ENCODE results near the gene TSHZ2.

Gene TSHZ2

DNA sequence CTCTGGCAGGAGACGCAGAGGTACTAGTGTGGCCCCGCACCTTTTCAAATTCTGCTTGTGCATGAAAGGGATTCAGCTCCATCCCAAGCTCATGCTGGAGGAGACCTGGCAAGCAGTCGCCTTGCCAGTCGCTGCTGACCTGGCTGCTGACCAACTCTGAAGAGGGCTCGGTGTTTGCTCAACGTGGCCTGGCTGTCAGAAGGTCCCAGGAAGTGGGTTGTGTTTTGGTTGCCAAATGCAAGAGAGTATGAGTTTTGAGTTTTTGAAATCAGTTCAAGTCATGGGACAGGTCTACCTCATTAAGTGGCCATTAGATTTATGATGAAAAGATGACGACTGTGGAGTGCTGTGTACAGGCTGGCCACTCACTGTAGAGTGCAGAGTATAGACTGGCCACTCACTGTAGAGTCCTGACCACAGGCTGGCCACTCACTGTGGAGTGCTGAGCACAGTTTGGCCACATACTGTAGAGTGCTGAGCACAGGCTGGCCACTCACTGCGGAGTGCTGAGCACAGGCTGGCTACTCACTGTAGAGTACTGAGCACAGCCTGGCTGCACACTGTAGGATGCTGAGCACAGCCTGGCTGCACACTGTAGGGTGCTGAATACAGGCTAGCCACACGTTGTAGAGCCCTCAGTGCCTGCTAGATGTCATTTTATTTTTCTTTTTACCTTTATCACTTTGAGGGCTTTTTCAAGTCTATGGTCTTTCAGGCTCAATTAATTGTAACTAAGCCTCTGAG, 427.6 kb downstream of the TSHZ2 start:
- Histone ChIP-seq H3K36me3 (ENCODE audit: insufficient read depth, low read depth, low read length) (no peaks in the 10 kb centered on the region), H3K9ac (ENCODE audit: low read depth, low read length) (no peak overlapping the region), H3K27me3 (ENCODE audit: insufficient read depth, low read length) (no peaks in the 10 kb centered on the region), H3K4me3 (ENCODE audit: low read length) (no peak overlapping the region), H3K9me3 (ENCODE audit: insufficient read depth, low read depth, low read length) (no peaks in the 10 kb centered on the region), H3K4me1 (ENCODE audit: insufficient read depth, low read length) (no peaks in the 10 kb centered on the region), H3K27ac (ENCODE audit: low read length) (no peak overlapping the region)

DNA sequence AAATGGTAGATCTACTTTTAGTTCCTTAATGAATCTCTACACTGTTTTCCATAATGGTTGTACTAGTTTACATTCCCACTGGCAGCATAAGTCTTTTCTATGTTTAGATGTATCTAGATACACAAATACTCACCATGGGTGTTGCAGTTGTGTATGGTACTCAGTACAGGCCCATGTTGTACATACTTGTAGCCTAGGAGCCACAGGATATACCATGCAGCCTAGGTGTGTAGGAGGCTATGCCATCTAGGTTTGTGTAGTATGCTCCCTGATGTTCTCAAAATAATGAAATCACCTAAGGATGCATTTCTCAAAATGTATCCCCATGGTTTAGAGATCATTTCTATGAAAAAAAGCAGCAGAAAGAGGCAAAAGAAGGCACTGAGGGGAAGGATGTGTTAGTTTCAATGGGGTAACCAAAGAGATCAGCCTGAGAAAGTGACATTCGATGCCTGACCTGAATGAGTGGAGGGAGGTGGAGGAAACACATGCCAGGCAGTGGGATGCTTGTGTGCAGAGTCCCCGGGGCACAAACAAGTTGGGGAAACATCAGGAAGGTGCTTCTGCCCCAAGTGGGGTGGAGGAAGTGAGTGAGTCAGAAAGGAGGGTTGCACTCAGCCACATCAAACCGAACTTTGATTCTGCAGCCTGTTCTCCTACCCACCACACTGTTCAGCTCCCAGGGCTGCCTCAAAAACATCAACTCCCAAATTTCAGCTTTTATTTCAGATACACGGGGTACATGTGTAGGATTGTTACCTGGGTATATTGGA, 430.3 kb downstream of the TSHZ2 start:
- no peak overlapping the region for H3K4me3 ChIP-seq (ENCODE audit: low read length)
- H3K36me3 ChIP-seq (ENCODE audit: insufficient read depth, low read depth, low read length), result no peaks in the 10 kb centered on the region
- H3K9me3 ChIP-seq (ENCODE audit: insufficient read depth, low read depth, low read length), result no peaks in the 10 kb centered on the region
- no peak overlapping the region for H3K9ac ChIP-seq (ENCODE audit: low read depth, low read length)
- no peaks in the 10 kb centered on the region for H3K27me3 ChIP-seq (ENCODE audit: insufficient read depth, low read length)
- no peak overlapping the region for H3K27ac ChIP-seq (ENCODE audit: low read length)
- H3K4me1 ChIP-seq (ENCODE audit: insufficient read depth, low read length), result no peaks in the 10 kb centered on the region

DNA sequence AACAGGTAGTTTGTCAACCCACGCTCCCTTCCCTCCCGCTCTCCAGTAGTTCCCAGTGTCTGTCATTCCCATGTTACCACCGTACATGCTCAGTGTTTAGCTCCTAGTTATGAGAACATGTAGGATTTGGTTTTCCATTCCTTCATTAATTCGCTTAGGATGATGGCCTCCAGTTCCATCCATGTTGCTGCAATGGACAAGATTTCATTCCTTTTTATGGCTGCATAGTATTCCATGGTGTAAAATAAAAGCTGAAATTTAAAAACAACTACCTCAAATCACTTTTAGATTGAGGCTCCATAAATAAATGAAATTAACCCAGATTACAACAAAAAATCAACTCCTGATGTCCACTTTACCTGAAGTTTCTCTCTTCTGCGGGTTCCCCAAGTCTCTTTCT, 430.9 kb downstream of the TSHZ2 start:
- no peaks in the 10 kb centered on the region for H3K9me3 ChIP-seq (ENCODE audit: insufficient read depth, low read depth, low read length)
- H3K9ac ChIP-seq (ENCODE audit: low read depth, low read length), result no peak overlapping the region
- no peaks in the 10 kb centered on the region for H3K36me3 ChIP-seq (ENCODE audit: insufficient read depth, low read depth, low read length)
- H3K4me1 ChIP-seq (ENCODE audit: insufficient read depth, low read length), result no peaks in the 10 kb centered on the region
- no peak overlapping the region for H3K4me3 ChIP-seq (ENCODE audit: low read length)
- H3K27ac ChIP-seq (ENCODE audit: low read length), result no peak overlapping the region
- H3K27me3 ChIP-seq (ENCODE audit: insufficient read depth, low read length), result no peaks in the 10 kb centered on the region

DNA sequence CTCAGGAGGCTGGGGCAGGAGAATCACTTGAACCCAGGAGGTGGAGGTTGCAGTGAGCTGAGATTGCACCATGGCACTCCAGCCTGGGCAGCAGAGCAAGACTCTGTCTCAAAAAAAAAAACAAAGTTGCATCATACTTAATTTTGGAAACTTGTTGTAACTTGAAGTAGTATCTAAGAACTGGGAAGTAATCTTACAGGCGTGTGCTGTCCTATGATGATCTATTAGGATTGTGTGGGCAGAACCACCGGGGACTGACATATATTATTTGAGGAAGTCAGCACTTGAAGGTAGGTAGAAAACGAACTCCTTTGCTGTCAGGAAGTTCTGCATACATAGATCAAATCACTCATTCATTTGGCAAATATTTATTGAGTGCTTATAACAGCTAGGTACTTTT, 433.0 kb downstream of the TSHZ2 start:
- no peaks in the 10 kb centered on the region for H3K36me3 ChIP-seq (ENCODE audit: insufficient read depth, low read depth, low read length)
- H3K9ac ChIP-seq (ENCODE audit: low read depth, low read length), result no peak overlapping the region
- H3K4me1 ChIP-seq (ENCODE audit: insufficient read depth, low read length), result no peaks in the 10 kb centered on the region
- H3K9me3 ChIP-seq (ENCODE audit: insufficient read depth, low read depth, low read length), result no peaks in the 10 kb centered on the region
- no peak overlapping the region for H3K27ac ChIP-seq (ENCODE audit: low read length)
- H3K4me3 ChIP-seq (ENCODE audit: low read length), result no peak overlapping the region
- no peaks in the 10 kb centered on the region for H3K27me3 ChIP-seq (ENCODE audit: insufficient read depth, low read length)

DNA sequence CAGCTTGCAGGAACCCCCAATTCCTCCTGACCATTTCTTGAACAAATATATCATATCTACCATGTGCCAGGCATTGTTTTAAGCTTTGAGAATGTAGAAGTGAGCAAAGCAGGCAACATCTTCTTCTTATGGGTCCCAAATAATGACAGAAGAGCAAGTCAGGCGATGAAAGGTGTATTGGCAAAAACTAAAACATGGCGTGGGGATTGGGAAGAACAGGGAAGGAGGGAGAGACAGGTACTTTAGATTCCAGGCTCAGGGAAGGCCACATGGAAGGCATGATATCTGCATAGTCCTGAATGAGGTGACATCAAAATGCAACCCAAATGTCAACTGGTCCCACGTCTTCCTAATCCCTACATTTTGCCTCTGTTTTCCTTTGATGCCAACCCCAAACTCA, 434.4 kb downstream of the TSHZ2 start:
- no peaks in the 10 kb centered on the region for H3K4me1 ChIP-seq (ENCODE audit: insufficient read depth, low read length)
- no peak overlapping the region for H3K27ac ChIP-seq (ENCODE audit: low read length)
- H3K4me3 ChIP-seq (ENCODE audit: low read length), result no peak overlapping the region
- H3K36me3 ChIP-seq (ENCODE audit: insufficient read depth, low read depth, low read length), result no peaks in the 10 kb centered on the region
- H3K27me3 ChIP-seq (ENCODE audit: insufficient read depth, low read length), result no peaks in the 10 kb centered on the region
- H3K9me3 ChIP-seq (ENCODE audit: insufficient read depth, low read depth, low read length), result no peaks in the 10 kb centered on the region
- no peak overlapping the region for H3K9ac ChIP-seq (ENCODE audit: low read depth, low read length)

DNA sequence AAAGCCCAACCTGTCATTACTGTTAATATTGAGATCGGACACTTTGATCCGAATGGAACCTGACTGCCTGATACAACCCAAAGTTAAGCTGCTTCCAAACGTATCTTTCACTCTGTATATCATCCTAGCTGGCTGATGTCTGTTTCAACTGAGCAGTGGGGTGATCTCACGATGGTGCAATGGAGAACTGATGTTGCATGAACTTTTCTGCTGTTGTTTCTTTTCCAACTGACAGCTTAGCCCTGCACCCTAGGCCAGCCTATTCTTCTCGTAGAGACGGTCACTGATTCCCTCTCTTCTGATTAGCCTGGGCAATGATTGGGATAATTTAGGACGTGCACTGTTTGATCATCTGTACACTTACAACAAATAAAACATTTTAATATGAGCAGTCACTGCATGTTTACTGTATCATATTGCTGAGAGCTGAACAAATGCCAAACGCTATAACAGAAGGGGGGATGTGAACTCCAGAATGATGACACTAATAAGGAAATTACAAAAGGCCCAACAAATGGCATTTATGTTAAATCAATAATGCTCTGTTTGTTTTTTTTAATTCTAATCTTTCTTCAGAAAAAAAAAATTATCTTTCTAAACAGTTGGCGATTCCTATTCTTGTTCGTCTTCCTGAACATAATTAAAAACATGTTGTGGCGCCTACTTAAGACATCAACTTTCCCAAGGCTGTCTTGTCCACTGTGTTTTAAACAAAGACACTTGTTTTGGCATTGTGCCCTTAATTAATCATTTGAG, 436.7 kb downstream of the TSHZ2 start:
- Histone ChIP-seq H3K27ac (ENCODE audit: low read length) (no peak overlapping the region), H3K9ac (ENCODE audit: low read depth, low read length) (no peak overlapping the region), H3K4me3 (ENCODE audit: low read length) (no peak overlapping the region), H3K36me3 (ENCODE audit: insufficient read depth, low read depth, low read length) (no peaks in the 10 kb centered on the region), H3K4me1 (ENCODE audit: insufficient read depth, low read length) (peaks cover 7% of the 10 kb centered on the region; the same call in 1 of the 2 replicates), H3K27me3 (ENCODE audit: insufficient read depth, low read length) (no peaks in the 10 kb centered on the region), H3K9me3 (ENCODE audit: insufficient read depth, low read depth, low read length) (no peaks in the 10 kb centered on the region)

DNA sequence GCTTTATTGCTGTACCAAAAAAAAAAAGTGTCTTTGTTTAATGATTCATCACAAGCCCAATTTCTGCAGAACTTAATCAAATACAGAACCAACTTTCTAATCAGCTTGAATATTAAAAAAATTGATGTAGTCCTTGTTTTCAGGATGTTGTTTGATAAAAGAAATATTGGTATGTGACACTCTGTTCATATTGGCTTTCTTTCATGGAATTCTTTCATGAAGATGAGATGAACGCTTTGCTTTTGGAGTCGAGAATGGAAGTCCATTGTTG, 437.2 kb downstream of the TSHZ2 start:
- no peaks in the 10 kb centered on the region for H3K27me3 ChIP-seq (ENCODE audit: insufficient read depth, low read length)
- no peaks in the 10 kb centered on the region for H3K36me3 ChIP-seq (ENCODE audit: insufficient read depth, low read depth, low read length)
- no peaks in the 10 kb centered on the region for H3K9me3 ChIP-seq (ENCODE audit: insufficient read depth, low read depth, low read length)
- peaks cover 7% of the 10 kb centered on the region; the same call in 1 of the 2 replicates for H3K4me1 ChIP-seq (ENCODE audit: insufficient read depth, low read length)
- no peak overlapping the region for H3K9ac ChIP-seq (ENCODE audit: low read depth, low read length)
- H3K27ac ChIP-seq (ENCODE audit: low read length), result no peak overlapping the region
- no peak overlapping the region for H3K4me3 ChIP-seq (ENCODE audit: low read length)

DNA sequence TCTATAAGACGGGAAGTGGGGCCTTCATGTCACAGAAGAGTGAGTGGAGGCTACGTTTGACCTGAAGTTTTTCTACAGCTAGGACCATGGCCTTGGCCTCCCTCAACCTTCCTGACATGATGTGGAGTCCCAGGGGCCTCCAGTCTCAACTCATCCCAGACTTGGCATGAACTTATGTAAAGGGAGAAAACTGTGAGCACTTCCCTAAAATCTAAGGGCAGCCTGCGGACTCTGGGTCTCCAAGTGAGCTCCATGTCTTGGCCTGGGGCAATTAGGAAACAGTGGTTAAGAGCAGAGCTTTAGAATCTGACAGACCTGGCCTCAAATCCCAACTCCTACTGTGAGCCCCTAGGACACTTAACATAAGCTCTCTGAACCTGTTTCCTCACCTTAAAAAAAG, 439.0 kb downstream of the TSHZ2 start:
- H3K4me1 ChIP-seq (ENCODE audit: insufficient read depth, low read length), result peaks cover 7% of the 10 kb centered on the region; the same call in 1 of the 2 replicates
- no peaks in the 10 kb centered on the region for H3K36me3 ChIP-seq (ENCODE audit: insufficient read depth, low read depth, low read length)
- H3K27ac ChIP-seq (ENCODE audit: low read length), result no peak overlapping the region
- H3K4me3 ChIP-seq (ENCODE audit: low read length), result no peak overlapping the region
- no peaks in the 10 kb centered on the region for H3K9me3 ChIP-seq (ENCODE audit: insufficient read depth, low read depth, low read length)
- no peak overlapping the region for H3K9ac ChIP-seq (ENCODE audit: low read depth, low read length)
- H3K27me3 ChIP-seq (ENCODE audit: insufficient read depth, low read length), result no peaks in the 10 kb centered on the region

DNA sequence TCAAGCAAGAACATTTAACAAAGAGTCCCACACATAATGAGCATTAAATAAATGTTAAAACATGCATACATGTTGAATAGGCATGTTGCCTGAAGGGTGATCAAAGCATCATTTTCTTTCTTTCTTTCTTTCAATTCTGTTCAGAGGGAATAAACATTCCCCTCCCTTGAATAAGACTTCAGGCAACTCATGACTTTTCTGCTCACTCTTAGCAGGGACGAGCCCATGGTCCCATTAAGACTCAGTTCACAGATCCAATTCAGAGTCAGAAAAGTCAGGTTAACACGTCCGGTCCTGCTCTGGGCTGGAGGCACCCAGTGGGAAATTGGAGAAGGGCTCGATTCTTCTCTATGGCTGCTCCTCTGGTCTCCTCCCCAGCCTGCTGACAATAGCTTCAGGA, 439.7 kb downstream of the TSHZ2 start:
- no peak overlapping the region for H3K9ac ChIP-seq (ENCODE audit: low read depth, low read length)
- H3K27me3 ChIP-seq (ENCODE audit: insufficient read depth, low read length), result no peaks in the 10 kb centered on the region
- no peaks in the 10 kb centered on the region for H3K9me3 ChIP-seq (ENCODE audit: insufficient read depth, low read depth, low read length)
- H3K27ac ChIP-seq (ENCODE audit: low read length), result no peak overlapping the region
- peaks cover 7% of the 10 kb centered on the region; the same call in 1 of the 2 replicates for H3K4me1 ChIP-seq (ENCODE audit: insufficient read depth, low read length)
- H3K36me3 ChIP-seq (ENCODE audit: insufficient read depth, low read depth, low read length), result no peaks in the 10 kb centered on the region
- no peak overlapping the region for H3K4me3 ChIP-seq (ENCODE audit: low read length)

DNA sequence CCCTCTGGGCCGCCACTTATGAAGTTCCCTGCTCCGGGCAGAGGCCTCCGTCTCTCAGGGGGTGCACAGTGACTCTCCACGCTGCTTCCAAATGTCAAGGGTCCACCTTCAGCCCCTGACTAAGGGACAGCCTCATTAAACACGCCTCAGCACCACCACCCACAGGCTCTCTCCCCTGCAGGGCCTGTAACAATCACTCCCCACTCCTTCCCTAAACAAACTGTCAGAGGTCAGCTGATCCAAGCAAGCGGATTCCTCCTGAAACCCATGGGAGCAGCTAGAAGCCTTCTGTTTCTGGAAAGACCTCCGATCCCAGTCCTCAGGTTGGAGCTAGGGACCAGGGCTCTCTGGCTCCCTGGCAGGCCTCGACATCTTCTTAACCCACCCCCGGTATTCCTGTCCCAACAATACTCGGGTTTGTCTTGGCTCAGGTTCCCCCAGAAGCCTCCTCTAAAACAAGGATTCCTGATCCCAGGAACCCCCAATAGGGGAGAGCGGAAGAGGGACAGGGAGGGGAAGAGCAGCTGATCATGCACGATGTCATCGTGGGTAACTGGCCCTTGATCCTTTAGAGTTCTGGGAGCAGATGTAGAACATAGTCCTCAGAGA, 440.5 kb downstream of the TSHZ2 start:
- Histone ChIP-seq H3K27me3 (ENCODE audit: insufficient read depth, low read length) (no peaks in the 10 kb centered on the region), H3K9ac (ENCODE audit: low read depth, low read length) (peak overlapping the region; percentile 68; the same call in 1 of the 2 replicates), H3K9me3 (ENCODE audit: insufficient read depth, low read depth, low read length) (no peaks in the 10 kb centered on the region), H3K4me1 (ENCODE audit: insufficient read depth, low read length) (peaks cover 7% of the 10 kb centered on the region; the same call in 1 of the 2 replicates), H3K36me3 (ENCODE audit: insufficient read depth, low read depth, low read length) (no peaks in the 10 kb centered on the region), H3K27ac (ENCODE audit: low read length) (no peak overlapping the region), H3K4me3 (ENCODE audit: low read length) (peak overlapping the region; percentile 60)

DNA sequence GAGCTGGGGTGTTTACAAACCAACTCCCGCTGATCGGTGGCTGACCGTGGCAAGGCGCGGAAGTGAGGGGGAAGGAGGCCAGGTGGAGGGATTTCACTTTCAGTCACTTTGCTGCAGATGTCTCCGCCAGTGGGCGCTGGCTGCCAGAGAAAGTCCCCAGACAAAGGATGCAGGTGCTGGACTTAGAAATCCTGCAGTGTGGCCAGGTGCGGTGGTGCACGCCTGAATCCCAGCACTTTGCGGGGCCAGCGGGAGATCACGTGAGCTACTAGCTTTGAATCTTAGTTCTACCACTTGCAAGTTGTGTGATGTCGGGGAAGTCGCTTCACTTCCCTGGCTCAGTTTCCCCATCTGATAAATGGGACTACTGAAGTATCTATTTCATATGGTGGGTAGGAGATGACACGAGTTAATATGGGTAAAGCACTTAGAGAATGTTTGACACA, 441.1 kb downstream of the TSHZ2 start:
- no peaks in the 10 kb centered on the region for H3K9me3 ChIP-seq (ENCODE audit: insufficient read depth, low read depth, low read length)
- no peaks in the 10 kb centered on the region for H3K27me3 ChIP-seq (ENCODE audit: insufficient read depth, low read length)
- H3K27ac ChIP-seq (ENCODE audit: low read length), result no peak overlapping the region
- H3K4me3 ChIP-seq (ENCODE audit: low read length), result peak overlapping the region; percentile 60
- H3K4me1 ChIP-seq (ENCODE audit: insufficient read depth, low read length), result peaks cover 7% of the 10 kb centered on the region; the same call in 1 of the 2 replicates
- no peaks in the 10 kb centered on the region for H3K36me3 ChIP-seq (ENCODE audit: insufficient read depth, low read depth, low read length)
- peak overlapping the region; percentile 68; the same call in 1 of the 2 replicates for H3K9ac ChIP-seq (ENCODE audit: low read depth, low read length)

Data from iPS-20b (cell line).